D341Med (cell line): ENCODE measurements around the gene GDF9.

Source experiments
- DNase-seq: peaks from one replicate; pipeline ENCODE4 v3.0.0; 2012; ENCODE audit warnings: low spot score

The GDF9 gene

GRCh38 chr5:132817011-132817410 is 49.3 kb downstream of the GDF9 start:
- DNase-seq, result no peak

GRCh38 chr5:132816554-132816953 is 49.7 kb downstream of the GDF9 start:
- no peak for DNase-seq

GRCh38 chr5:132816083-132816482 is 50.2 kb downstream of the GDF9 start:
- no peak for DNase-seq

- no peak for DNase-seq
Observed at GRCh38 chr5:132815454-132815853, 50.8 kb downstream of the GDF9 start.

- no peak for DNase-seq
Observed at GRCh38 chr5:132814503-132815294, 51.6 kb downstream of the GDF9 start.

GRCh38 chr5:132813599-132814502 is 52.4 kb downstream of the GDF9 start:
- peak; percentile 81 for DNase-seq

GRCh38 chr5:132812781-132813598 is 53.3 kb downstream of the GDF9 start, which contains the start of gene SOWAHA:
Gene SOWAHA (plus strand): TSS chr5:132813302. CDS start chr5:132813622, 320 bp downstream.
- DNase-seq, result no peak

GRCh38 chr5:132812123-132812765 is 54.0 kb downstream of the GDF9 start:
- no peak for DNase-seq
